HepG2 (cell line): ENCODE measurements around the gene NCKIPSD. TPM values are rescaled to one million over a fixed set of nuclear protein-coding genes. Genes with fewer than 3 reads are reported as not detected.
A peak's percentile ranks its signal among the peaks of the same experiment; 100 is the strongest.

Source experiments
- AHDC1 ChIP-seq: sonication (generic); formaldehyde crosslinking; IDR thresholded peaks from 2 replicates; pipeline ENCODE4 v1.5.1; 2020; ENCODE audit warnings: mild to moderate bottlenecking, missing genetic modification reagents, borderline replicate concordance
- ATF1 ChIP-seq: IDR thresholded peaks from 2 replicates; pipeline ENCODE4 v1.6.1; 2016; ENCODE audit warnings: mild to moderate bottlenecking, control low read depth
- GABPA ChIP-seq, 2 experiments: IDR thresholded peaks; 2 replicates each; pipeline ENCODE4 v1.6.1; 2011 to 2016; ENCODE audit warnings: low read depth in 2 of 2, low read length in 1 of 2, missing biosample characterization in 1 of 2, missing genetic modification characterization in 1 of 2
- REL ChIP-seq: sonication (generic); formaldehyde crosslinking; conservative IDR thresholded peaks from 2 replicates; pipeline ENCODE4 v1.8.0; 2022; ENCODE audit warnings: mild to moderate bottlenecking, missing genetic modification reagents, moderate library complexity
- RFXANK ChIP-seq: IDR thresholded peaks from 2 replicates; pipeline ENCODE4 v1.6.1; 2016
- RNF2 ChIP-seq: fragments of 450-650 bp; conservative IDR thresholded peaks from 2 replicates; pipeline ENCODE4 v1.6.1; 2016; ENCODE audit warnings: low read depth
- SKIL ChIP-seq: sonication (generic); formaldehyde crosslinking; IDR thresholded peaks from 2 replicates; pipeline ENCODE4 v1.8.0; 2022; ENCODE audit warnings: missing genetic modification reagents, mild to moderate bottlenecking, moderate library complexity, borderline replicate concordance
- SP2 ChIP-seq: sonication (generic); formaldehyde crosslinking; IDR thresholded peaks from 2 replicates; pipeline ENCODE4 v1.5.1; 2020; ENCODE audit warnings: mild to moderate bottlenecking, missing genetic modification reagents
- SRF ChIP-seq: IDR thresholded peaks from 2 replicates; pipeline ENCODE4 v1.6.1; 2011; ENCODE audit warnings: mild to moderate bottlenecking, low read depth, low read length, moderate library complexity
- TBP ChIP-seq: sonication (generic); formaldehyde crosslinking; IDR thresholded peaks from 2 replicates; pipeline ENCODE4 v1.5.0; 2020; ENCODE audit warnings: missing genetic modification reagents
- TCF7L2 ChIP-seq: IDR thresholded peaks from 2 replicates; pipeline ENCODE4 v1.6.1; 2011; ENCODE audit warnings: mild to moderate bottlenecking, low read depth, low read length, moderate library complexity
- THAP8 ChIP-seq: sonication (generic); formaldehyde crosslinking; IDR thresholded peaks from 2 replicates; pipeline ENCODE4 v1.5.1; 2020; ENCODE audit warnings: missing genetic modification reagents, mild to moderate bottlenecking, borderline replicate concordance
- YEATS2 ChIP-seq: sonication (generic); formaldehyde crosslinking; IDR thresholded peaks from 2 replicates; pipeline ENCODE4 v1.4.0; 2020; ENCODE audit warnings: missing genetic modification reagents, borderline replicate concordance
- ZMYM2 ChIP-seq: sonication (generic); formaldehyde crosslinking; IDR thresholded peaks from 2 replicates; pipeline ENCODE4 v1.8.0; 2022; ENCODE audit warnings: mild to moderate bottlenecking, missing genetic modification reagents
- ZNF20 ChIP-seq: sonication (generic); formaldehyde crosslinking; IDR thresholded peaks from 2 replicates; pipeline ENCODE4 v1.4.0; 2020; ENCODE audit warnings: mild to moderate bottlenecking, moderate library complexity, missing genetic modification reagents
- ZNF264 ChIP-seq: sonication (generic); formaldehyde crosslinking; IDR thresholded peaks from 2 replicates; pipeline ENCODE4 v1.4.0; 2020; ENCODE audit warnings: missing genetic modification reagents
- ZNF468 ChIP-seq: sonication (generic); formaldehyde crosslinking; IDR thresholded peaks from 2 replicates; pipeline ENCODE4 v1.8.0; 2022; ENCODE audit warnings: mild to moderate bottlenecking, moderate library complexity, missing genetic modification reagents
- ZNF615 ChIP-seq: sonication (generic); formaldehyde crosslinking; IDR thresholded peaks from 2 replicates; pipeline ENCODE4 v1.5.0; 2020; ENCODE audit warnings: mild to moderate bottlenecking, missing genetic modification reagents, borderline replicate concordance
- ZNF678 ChIP-seq: sonication (generic); formaldehyde crosslinking; IDR thresholded peaks from 2 replicates; pipeline ENCODE4 v1.4.0; 2020; ENCODE audit warnings: mild to moderate bottlenecking, missing genetic modification reagents
- ZSCAN29 ChIP-seq: sonication (generic); formaldehyde crosslinking; conservative IDR thresholded peaks from 2 replicates; pipeline ENCODE4 v1.4.0; 2020; ENCODE audit warnings: mild to moderate bottlenecking, missing genetic modification reagents
- polyA plus RNA-seq, 8 experiments: library from polyadenylated mRNA; depleted of rRNA in 3 of 8; stranded (reverse) in 7 of 8; unstranded in 1 of 8; fragments of >200 nt; fragmentation: Illumina TruSeq in 4 of 8; extraction: Trizol in 4 of 8; gene quantifications; 2 replicates each; pipeline versions ENCODE4 v1.2.1 to v1.2.3, GENCODE V29; 2011 to 2016; ENCODE audit warnings: low read depth in 4 of 8, missing spikeins in 1 of 8, mixed read lengths in 1 of 8; ENCODE audit not compliant: insufficient read depth in 1 of 8
- total RNA-seq, 5 experiments: library from RNA; depleted of rRNA; stranded (reverse); fragments of >200 nt; fragmentation: Illumina TruSeq; extraction: Trizol; gene quantifications; 2 replicates each; pipeline ENCODE4 v1.2.3, GENCODE V29; 2016; ENCODE audit warnings: low read depth in 1 of 5

NCKIPSD gene
- total and polyA plus RNA-seq, 2 of the 13 experiments (the other 11 are each of a cell fraction or from before 2014, with no cell fraction given): 13.5 to 35.2 TPM

GRCh38 chr3:48635222-48636021 is 50.3 kb downstream of the NCKIPSD start, which contains the start of gene SLC26A6 (continued):
- 0 out of 2 replicates have a peak, but pooled peaks have one; percentile 19 for TF ChIP-seq SKIL (CRISPR knock-in tag)
- TF ChIP-seq ZSCAN29 (CRISPR knock-in tag): no peak
- TF ChIP-seq ATF1 (CRISPR knock-in tag): no peak
- 0 out of 2 replicates have a peak, but pooled peaks have one; percentile 60 for TF ChIP-seq ZNF615 (CRISPR knock-in tag)
- peak; percentile 73; the same call in 1 of the 2 replicates for TF ChIP-seq REL (CRISPR knock-in tag)
- TF ChIP-seq ZMYM2 (CRISPR knock-in tag): no peak
- no peak; the same call in 1 of the 2 replicates for TF ChIP-seq ZNF20 (CRISPR knock-in tag)
- peak; percentile 21; the same call in 1 of the 2 replicates for TF ChIP-seq YEATS2 (CRISPR knock-in tag)
- TF ChIP-seq RFXANK (CRISPR knock-in tag): no peak
- TF ChIP-seq SRF: no peak
- peak; percentile 50; the same call in 1 of the 2 replicates for TF ChIP-seq RNF2
- peak; percentile 76; the same call in 1 of the 2 replicates for TF ChIP-seq THAP8 (CRISPR knock-in tag)
- TF ChIP-seq ZNF678 (CRISPR knock-in tag): no peak
- TF ChIP-seq TCF7L2: no peak
- TF ChIP-seq ZNF264 (CRISPR knock-in tag): peak; percentile 52; the same call in 1 of the 2 replicates
- no peak for TF ChIP-seq TBP (CRISPR knock-in tag)
- TF ChIP-seq SP2 (CRISPR knock-in tag): peak; percentile 78
- no peak for TF ChIP-seq GABPA (IDR thresholded peaks at IDR 0.05; ENCODE audit: low read depth, low read length)
- peak; percentile 52 for TF ChIP-seq GABPA (CRISPR knock-in tag; IDR thresholded peaks at IDR 0.05; ENCODE audit: low read depth)
- TF ChIP-seq ZNF468 (CRISPR knock-in tag): 0 out of 2 replicates have a peak, but pooled peaks have one; percentile 45
- no peak for TF ChIP-seq AHDC1 (CRISPR knock-in tag)
